HEK293 (cell line): ENCODE results near the gene PLPP1.

ENCODE experiments used
- CTCF ChIA-PET: fragments of 350-600 bp; formaldehyde crosslinking; extraction: SDS; loops from one replicate; lab custom pipeline; 2021; ENCODE audit warnings: antibody characterized with exemption; lab: Yijun Ruan, JAX
- POLR2A ChIA-PET: fragments of 300-600 bp; formaldehyde crosslinking; extraction: SDS; loops from one replicate; lab custom pipeline; 2020; ENCODE audit warnings: antibody characterized with exemption, inconsistent platforms; lab: Yijun Ruan, JAX
- H3K27ac ChIP-seq: fragments of 200-500 bp; sonication (Bioruptor generic); 2 replicates; pipeline ENCODE4 v1.5.1; 2014; ENCODE audit warnings: low read depth, low read length, control low read depth, inconsistent platforms; ENCODE audit errors: extremely low read depth
- H3K36me3 ChIP-seq, 2 experiments: fragments of 200-500 bp in 1 of 2; sonication (Bioruptor generic) in 1 of 2; 1 replicate in 1 of 2; 2 replicates in 1 of 2; pipeline ENCODE4 v1.5.1; 2014 to 2017; ENCODE audit warnings: inconsistent platforms in 2 of 2, low read length in 2 of 2; ENCODE audit not compliant: control insufficient read depth in 2 of 2, insufficient read depth in 1 of 2
- H3K4me1 ChIP-seq: fragments of 200-500 bp; sonication (Bioruptor generic); 2 replicates; pipeline ENCODE4 v1.5.1; 2014; ENCODE audit warnings: mild to moderate bottlenecking, low read length, inconsistent platforms; ENCODE audit not compliant: control insufficient read depth, insufficient read depth
- H3K4me3 ChIP-seq: 2 replicates; pipeline ENCODE4 v1.5.1; 2011; ENCODE audit warnings: low read depth, mild to moderate bottlenecking, control low read depth, low read length, moderate library complexity
- H3K9me3 ChIP-seq: fragments of 200-500 bp; sonication (Bioruptor generic); 2 replicates; pipeline ENCODE4 v1.5.1; 2014; ENCODE audit warnings: low read depth, low read length, inconsistent platforms; ENCODE audit not compliant: control insufficient read depth, insufficient read depth
- ELK4 ChIP-seq: IDR thresholded peaks from 2 replicates; pipeline ENCODE4 v1.6.1; 2011; ENCODE audit warnings: mild to moderate bottlenecking, low read depth, low read length, borderline replicate concordance
- OVOL3 ChIP-seq: fragments of 450-650 bp; formaldehyde crosslinking; IDR thresholded peaks from 2 replicates; pipeline ENCODE4 v1.5.1; 2016; ENCODE audit warnings: missing biosample characterization, missing genetic modification characterization
- SP3 ChIP-seq: fragments of 450-650 bp; formaldehyde crosslinking; IDR thresholded peaks from 2 replicates; pipeline ENCODE4 v1.5.1; 2016; ENCODE audit warnings: missing biosample characterization, missing genetic modification characterization
- WT1 ChIP-seq: fragments of 450-650 bp; formaldehyde crosslinking; IDR thresholded peaks from 2 replicates; pipeline ENCODE4 v1.5.1; 2016; ENCODE audit warnings: missing biosample characterization, missing genetic modification characterization
- ZBTB20 ChIP-seq: fragments of 450-650 bp; formaldehyde crosslinking; IDR thresholded peaks from 2 replicates; pipeline ENCODE4 v1.5.1; 2016; ENCODE audit warnings: missing biosample characterization, missing genetic modification characterization
- ZBTB26 ChIP-seq: fragments of 450-650 bp; formaldehyde crosslinking; optimal IDR thresholded peaks from 2 replicates; pipeline ENCODE3; 2016; ENCODE audit warnings: missing biosample characterization, mild to moderate bottlenecking, missing genetic modification characterization
- ZNF121 ChIP-seq: fragments of 450-650 bp; formaldehyde crosslinking; IDR thresholded peaks from 2 replicates; pipeline ENCODE4 v1.5.1; 2016; ENCODE audit warnings: missing biosample characterization, missing genetic modification characterization
- ZNF211 ChIP-seq: fragments of 450-650 bp; formaldehyde crosslinking; IDR thresholded peaks from 2 replicates; pipeline ENCODE4 v1.5.1; 2016; ENCODE audit warnings: low read depth, missing biosample characterization, missing genetic modification characterization
- ZNF280C ChIP-seq: fragments of 450-650 bp; formaldehyde crosslinking; IDR thresholded peaks from 2 replicates; pipeline ENCODE4 v1.5.1; 2016; ENCODE audit warnings: missing biosample characterization, missing genetic modification characterization
- ZNF354C ChIP-seq: fragments of 450-650 bp; formaldehyde crosslinking; IDR thresholded peaks from 2 replicates; pipeline ENCODE4 v1.5.1; 2016; ENCODE audit warnings: missing biosample characterization, missing genetic modification characterization, low read depth, borderline replicate concordance
- ZNF366 ChIP-seq: fragments of 450-650 bp; formaldehyde crosslinking; conservative IDR thresholded peaks from 2 replicates; pipeline ENCODE4 v1.5.1; 2016; ENCODE audit warnings: missing biosample characterization, missing genetic modification characterization
- ZNF433 ChIP-seq: fragments of 450-650 bp; formaldehyde crosslinking; IDR thresholded peaks from 2 replicates; pipeline ENCODE4 v1.5.1; 2016; ENCODE audit warnings: missing biosample characterization, missing genetic modification characterization, low read depth
- ZNF510 ChIP-seq: fragments of 450-650 bp; formaldehyde crosslinking; IDR thresholded peaks from 2 replicates; pipeline ENCODE4 v1.5.1; 2018; ENCODE audit warnings: mild to moderate bottlenecking, missing genetic modification characterization, missing biosample characterization; ENCODE audit not compliant: insufficient replicate concordance
- ZNF596 ChIP-seq: fragments of 450-650 bp; IDR thresholded peaks from 2 replicates; pipeline ENCODE4 v1.5.0; 2018; ENCODE audit warnings: missing biosample characterization, mild to moderate bottlenecking, missing genetic modification characterization, moderate library complexity
- ZNF600 ChIP-seq: fragments of 450-650 bp; formaldehyde crosslinking; IDR thresholded peaks from 2 replicates; pipeline ENCODE4 v1.5.1; 2016; ENCODE audit warnings: missing biosample characterization, missing genetic modification characterization
- ZNF654 ChIP-seq: fragments of 450-650 bp; formaldehyde crosslinking; IDR thresholded peaks from 2 replicates; pipeline ENCODE4 v1.5.1; 2016; ENCODE audit warnings: low read depth, missing biosample characterization, missing genetic modification characterization
- ZNF677 ChIP-seq: fragments of 450-650 bp; IDR thresholded peaks from 2 replicates; pipeline ENCODE4 v1.5.0; 2018; ENCODE audit warnings: missing biosample characterization, mild to moderate bottlenecking, missing genetic modification characterization, moderate library complexity
- ZNF747 ChIP-seq: fragments of 450-650 bp; formaldehyde crosslinking; IDR thresholded peaks from 2 replicates; pipeline ENCODE4 v1.5.1; 2016; ENCODE audit warnings: missing biosample characterization, missing genetic modification characterization
- ZNF768 ChIP-seq: fragments of 450-650 bp; formaldehyde crosslinking; IDR thresholded peaks from 2 replicates; pipeline ENCODE4 v1.5.1; 2018; ENCODE audit warnings: missing biosample characterization, mild to moderate bottlenecking, missing genetic modification characterization
- ZNF776 ChIP-seq: fragments of 450-650 bp; formaldehyde crosslinking; IDR thresholded peaks from 2 replicates; pipeline ENCODE4 v1.5.0; 2017; ENCODE audit warnings: missing biosample characterization, missing genetic modification characterization, borderline replicate concordance

The PLPP1 gene

GRCh38 chr5:55416306-55416705 lies 118.5 kb downstream of the PLPP1 start (continued):
- TF ChIP-seq ELK4 (no peak), ZNF768 (tag by site-specific recombination) (no peak), ZNF121 (tag by site-specific recombination) (no peak), ZNF747 (tag by site-specific recombination) (no peak), ZNF654 (tag by site-specific recombination) (no peak), ZBTB20 (tag by site-specific recombination) (no peak), OVOL3 (tag by site-specific recombination) (no peak)

GRCh38 chr5:55415071-55415470 lies 119.7 kb downstream of the PLPP1 start:
- CTCF ChIA-PET: interaction anchor here (3.0 kb wide), 1 partner anchor 9 kb away, joined by 9 read pairs; no protein-coding TSS in a partner anchor
- H3K27ac ChIP-seq: no peak overlapping the region
- peaks cover 16 to 25% of the 10 kb centered on the region in 2 experiments for H3K36me3 ChIP-seq
- POLR2A ChIA-PET: no interaction called here
- TF ChIP-seq ZNF510 (tag by site-specific recombination) (no peak), WT1 (tag by site-specific recombination) (no peak), ZNF433 (tag by site-specific recombination) (no peak), ZNF211 (no peak), ZNF354C (no peak), ZNF280C (tag by site-specific recombination) (no peak), ZNF776 (no peak)
- no peaks in the 10 kb centered on the region for H3K9me3 ChIP-seq
- no peak overlapping the region for H3K4me3 ChIP-seq
- no peaks in the 10 kb centered on the region; the same call in 1 of the 2 replicates for H3K4me1 ChIP-seq

GRCh38 chr5:55413644-55414043 lies 121.1 kb downstream of the PLPP1 start:
- H3K36me3 ChIP-seq: peaks cover 11 to 26% of the 10 kb centered on the region in 2 experiments
- no peaks in the 10 kb centered on the region for H3K9me3 ChIP-seq
- ChIA-PET CTCF (no interaction called here), POLR2A (no interaction called here)
- TF ChIP-seq ZNF677 (tag by site-specific recombination): no peak
- no peak for TF ChIP-seq ZBTB26 (tag by site-specific recombination)
- no peak for TF ChIP-seq ZNF600 (tag by site-specific recombination)
- no peak for TF ChIP-seq ZNF366
- TF ChIP-seq ZNF596 (tag by site-specific recombination): no peak
- TF ChIP-seq SP3: no peak
- H3K4me1 ChIP-seq: no peaks in the 10 kb centered on the region; the same call in 1 of the 2 replicates
- no peak overlapping the region for H3K27ac ChIP-seq
- no peak overlapping the region for H3K4me3 ChIP-seq
